HTR-8/SVneo (cell line): ENCODE results near the gene CPNE5.
A peak's percentile ranks its signal among the peaks of the same experiment; 100 is the strongest.
"Not testable (repeated sequence)": the region's sequence is repeated elsewhere in the genome, so short reads cannot be mapped to it uniquely, and the experiment has no call there.

Source experiments
- DNase-seq: peaks from one replicate; pipeline ENCODE4 v3.0.0; 2011; ENCODE audit warnings: low spot score, mixed read lengths; ENCODE audit not compliant: insufficient read length
- FAIRE-seq: peaks from 2 replicates; lab custom pipeline; 2011; peaks lifted over from hg19 to GRCh38; lab: Jason Lieb, UNC

CPNE5 gene

DNA sequence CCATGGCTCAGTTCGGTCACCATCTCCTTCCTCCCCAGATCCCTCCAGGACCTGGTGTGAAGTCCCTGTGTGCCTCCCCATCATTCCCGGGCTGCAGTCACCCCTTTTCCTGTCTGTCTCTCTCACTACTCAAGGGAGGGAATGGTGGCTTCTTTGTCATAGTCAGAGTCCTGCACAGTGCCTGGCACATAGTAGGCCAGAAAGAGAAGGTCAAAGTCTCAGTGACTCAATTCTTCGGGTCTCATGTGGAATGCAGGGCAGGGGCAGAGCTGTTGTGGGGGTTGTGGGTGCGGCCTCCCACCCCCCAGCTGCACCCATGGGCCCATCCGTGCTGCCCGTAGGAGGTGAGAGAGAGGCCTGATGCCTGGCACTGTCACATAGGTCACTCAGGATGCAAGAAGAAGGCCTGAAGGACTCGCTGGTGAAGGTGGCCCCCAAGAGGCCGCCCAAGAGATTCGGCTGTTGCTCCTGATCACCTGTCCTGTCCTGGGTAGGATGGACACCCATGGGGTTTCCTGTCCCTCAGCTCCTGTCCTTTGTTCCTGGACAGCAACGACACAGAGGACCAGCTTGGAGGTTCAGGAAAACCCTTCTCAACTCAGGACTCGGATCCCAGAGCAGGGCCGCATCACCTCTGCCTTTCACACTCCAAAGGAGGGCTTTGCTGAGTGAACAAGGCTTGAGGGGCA is 107.5 kb downstream of the CPNE5 start:
- FAIRE-seq (no peak), DNase-seq (no peak)

DNA sequence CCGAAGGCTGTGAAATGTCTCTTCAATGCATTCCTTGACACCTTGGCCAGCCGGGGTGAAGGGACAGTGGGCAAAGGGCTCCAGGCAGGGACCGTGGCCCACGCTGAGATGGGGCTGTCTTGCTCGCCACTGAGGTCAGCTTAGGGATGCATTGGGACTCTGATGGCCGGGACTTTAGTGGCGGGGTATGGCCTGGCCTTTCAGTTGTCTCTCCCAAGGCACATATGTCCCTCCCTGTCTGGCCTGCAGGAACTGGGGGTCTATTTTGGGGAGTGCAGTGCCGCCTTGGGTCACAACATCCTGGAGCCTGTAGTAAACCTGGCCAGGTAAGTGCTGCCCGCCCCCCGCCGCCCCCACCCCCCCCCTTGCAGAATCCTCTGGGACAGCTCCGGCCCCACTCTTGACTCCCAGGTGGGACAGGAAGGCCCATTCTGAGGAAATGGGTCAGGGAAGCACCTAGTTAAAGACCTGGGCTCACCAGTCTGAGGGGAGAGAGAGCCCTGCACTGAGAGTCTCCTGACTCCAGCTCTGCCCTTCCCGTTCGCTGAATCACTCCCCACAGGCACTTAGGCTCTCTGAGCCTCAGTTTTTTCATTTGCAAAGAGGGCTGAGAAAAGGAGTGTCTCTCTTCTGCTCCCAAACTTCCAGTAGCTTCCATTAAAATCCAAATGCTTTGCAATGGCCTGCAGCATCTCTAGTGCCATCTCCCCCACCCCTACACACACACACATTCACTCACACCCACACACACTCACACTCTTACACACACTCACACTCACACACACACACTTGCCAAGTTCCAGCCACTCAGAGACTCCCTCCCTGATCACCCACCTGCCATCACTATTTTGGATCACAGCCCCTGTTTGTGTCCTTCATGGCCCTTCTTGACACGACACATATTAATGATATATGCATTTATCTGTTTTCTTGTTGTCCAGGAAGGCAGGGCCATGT is 108.5 kb downstream of the CPNE5 start:
- DNase-seq: no peak
- no peak for FAIRE-seq

DNA sequence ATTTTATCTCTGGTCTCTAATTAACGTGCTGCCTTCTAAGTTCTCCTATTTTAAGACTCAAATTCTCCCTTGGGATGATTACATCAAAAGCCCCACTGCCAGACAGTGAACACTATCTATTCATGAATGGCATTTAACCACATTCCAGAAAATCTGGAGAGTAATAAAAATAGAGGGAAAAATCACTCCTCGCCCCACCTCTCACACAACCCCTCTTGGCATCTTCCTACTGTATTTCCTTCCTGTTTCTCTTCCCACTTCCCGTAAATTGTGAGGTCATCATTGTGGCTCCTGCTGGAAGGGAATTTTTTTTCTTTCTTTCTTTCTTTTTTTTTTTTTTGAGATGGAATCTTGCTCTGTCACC is 110.1 kb downstream of the CPNE5 start:
- FAIRE-seq (no peak), DNase-seq (peak; percentile 25)

DNA sequence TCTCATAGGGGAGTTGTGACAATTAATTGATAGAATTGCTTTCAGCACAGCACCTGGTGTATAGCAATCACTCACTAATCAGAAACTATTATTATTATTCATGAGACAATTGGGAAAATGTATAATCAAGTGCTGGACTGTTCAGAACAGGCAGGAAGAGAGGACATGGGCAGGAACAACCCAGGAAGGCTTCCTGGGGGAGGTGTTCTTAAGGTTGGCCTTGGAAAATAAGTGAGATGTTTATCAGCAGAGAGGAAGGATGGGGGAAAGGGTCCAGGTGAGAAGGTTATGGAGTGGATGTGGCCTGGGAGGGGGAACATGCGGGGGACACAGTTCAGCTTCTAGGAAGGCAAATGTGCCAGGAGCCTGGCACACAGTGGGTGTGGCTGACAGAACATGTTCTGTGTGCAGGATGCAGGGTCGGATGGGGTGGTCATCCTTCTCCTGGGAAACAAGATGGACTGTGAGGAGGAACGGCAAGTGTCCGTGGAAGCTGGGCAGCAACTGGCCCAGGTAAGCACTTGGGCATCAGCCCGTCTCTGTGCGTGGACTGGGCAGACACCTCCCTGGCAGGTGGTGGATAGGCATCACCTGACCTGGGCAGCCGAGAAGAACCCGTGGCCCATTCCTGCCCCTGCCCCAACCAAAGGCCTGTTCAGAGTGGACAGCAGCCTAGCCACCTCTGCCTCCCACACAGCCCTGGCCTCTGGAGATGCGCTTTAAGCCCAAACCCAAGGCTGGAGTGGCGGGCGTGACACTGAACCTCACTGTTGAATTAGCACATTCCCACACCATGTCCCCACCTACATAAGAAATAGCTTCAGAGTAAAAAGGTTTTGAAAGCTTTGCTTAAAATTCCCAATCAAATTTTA is 110.7 kb downstream of the CPNE5 start:
- DNase-seq: no peak
- no peak for FAIRE-seq

DNA sequence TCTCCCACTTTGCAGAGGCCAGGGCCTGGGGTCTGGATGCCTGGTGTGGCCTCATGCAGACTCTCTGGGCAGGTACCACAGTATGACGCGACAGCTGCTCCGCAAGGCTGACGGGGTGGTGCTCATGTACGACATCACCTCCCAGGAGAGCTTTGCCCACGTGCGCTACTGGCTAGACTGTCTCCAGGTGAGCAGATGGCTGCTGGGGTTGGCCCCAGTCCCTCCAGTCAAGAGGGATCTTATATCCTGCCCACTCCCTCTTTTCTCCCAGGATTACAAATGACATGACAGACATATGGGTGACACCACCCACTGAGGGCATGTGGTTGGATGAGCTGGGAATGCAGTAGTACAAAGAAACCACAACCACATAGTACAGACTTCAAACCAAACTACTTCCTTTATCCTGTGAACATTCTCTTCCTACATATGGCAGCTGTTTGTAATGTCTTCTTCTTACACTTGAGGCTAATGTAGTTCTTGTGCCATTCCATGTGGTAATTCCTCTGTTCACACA is 111.7 kb downstream of the CPNE5 start:
- FAIRE-seq (no peak), DNase-seq (no peak)

DNA sequence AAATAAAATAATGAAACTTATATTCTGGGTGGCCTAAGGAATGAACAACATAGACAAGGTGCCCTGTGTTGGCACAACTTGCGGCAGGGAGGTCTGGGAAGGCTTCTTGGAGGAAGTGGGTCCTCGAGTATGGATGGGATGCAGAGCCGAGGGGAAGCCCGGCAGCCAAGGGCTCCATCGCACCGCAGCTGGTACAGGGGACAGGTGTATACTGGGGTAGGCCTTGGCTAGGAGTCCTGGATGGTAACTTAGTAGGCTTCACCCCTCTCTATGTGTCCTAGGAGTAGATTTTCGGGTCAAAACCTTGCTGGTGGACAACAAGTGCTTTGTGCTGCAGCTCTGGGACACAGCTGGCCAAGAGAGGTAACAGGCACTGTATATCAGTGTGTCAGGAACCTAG is 113.7 kb downstream of the CPNE5 start:
- no peak for DNase-seq
- FAIRE-seq: no peak

DNA sequence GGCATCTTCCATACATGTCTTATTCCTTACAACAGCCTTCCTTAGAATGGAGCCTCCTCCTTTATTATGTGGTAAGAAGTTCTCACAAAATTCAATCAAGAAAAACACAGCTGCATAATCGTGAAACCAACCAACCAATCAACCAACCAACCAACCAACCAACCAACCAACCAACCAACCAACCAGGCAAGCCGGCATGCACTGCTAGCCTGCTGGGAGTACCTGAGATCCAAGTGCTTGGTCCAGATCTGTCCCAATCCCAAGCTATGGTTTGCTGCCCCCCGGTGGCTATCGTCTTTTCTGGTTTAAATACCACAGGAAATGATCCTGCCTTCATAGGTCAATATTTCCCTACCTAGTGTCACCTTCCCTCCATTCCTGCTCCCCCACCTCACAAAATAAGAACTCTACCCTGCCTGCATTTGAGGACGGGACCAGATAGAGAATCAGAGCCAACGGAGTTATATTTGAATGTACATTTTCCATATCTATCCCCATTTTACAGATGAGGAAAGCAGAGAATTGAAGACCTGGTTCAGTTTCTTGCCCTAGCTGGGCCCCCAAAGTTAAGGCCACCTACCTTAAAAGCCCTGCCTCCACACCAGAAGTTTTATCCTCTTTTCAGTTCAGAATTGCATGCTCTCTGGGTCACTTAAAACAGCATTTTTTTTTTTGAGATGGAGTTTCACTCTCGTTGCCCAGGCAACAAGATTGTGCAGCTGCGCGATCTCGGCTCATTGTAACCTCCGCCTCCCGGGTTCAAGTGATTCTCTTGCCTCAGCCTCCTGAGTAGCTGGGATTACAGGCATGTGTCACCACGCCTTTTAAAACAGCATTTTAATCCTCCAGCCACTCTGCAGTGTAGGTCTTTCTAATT is 114.5 kb downstream of the CPNE5 start:
- DNase-seq: peak; percentile 83
- FAIRE-seq: peak; percentile 63

DNA sequence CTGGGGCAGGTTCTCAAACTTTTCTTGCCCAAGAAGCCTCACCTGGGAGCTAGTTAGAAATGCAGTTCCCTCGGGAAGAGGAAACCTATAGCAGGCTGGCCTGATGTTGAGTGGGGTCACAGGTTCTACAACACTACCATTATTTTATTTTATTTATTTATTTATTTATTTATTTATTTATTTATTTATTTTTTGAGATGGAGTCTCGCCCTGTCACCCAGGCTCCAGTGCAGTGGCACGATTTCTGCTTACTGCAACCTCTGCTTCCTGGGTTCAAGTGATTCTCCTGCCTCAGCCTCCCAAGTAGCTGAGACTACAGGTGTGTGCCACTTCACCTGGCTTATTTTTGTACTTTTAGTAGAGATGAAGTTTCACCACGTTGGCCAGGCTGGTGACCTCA is 115.3 kb downstream of the CPNE5 start:
- not testable (repeated sequence) for DNase-seq, FAIRE-seq

DNA sequence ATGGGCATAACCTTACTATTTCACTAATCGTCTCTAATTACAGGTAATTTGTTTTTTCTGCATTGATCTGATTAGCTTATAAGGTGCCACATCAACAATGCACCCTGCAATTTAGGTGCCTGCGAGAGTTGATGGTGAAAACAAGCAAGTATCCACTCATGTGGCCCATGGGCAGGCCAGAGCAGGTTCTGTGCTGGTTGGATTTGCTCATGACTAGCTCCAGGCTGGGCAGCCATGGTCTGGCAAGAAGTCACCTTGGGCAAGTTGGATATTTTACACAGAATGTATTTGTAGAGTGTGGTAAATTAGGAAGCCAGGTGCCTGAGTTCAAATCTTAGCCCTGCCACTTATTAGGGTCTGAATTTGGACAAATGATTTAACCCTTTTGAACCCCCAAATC is 116.4 kb downstream of the CPNE5 start:
- DNase-seq (no peak), FAIRE-seq (no peak)

DNA sequence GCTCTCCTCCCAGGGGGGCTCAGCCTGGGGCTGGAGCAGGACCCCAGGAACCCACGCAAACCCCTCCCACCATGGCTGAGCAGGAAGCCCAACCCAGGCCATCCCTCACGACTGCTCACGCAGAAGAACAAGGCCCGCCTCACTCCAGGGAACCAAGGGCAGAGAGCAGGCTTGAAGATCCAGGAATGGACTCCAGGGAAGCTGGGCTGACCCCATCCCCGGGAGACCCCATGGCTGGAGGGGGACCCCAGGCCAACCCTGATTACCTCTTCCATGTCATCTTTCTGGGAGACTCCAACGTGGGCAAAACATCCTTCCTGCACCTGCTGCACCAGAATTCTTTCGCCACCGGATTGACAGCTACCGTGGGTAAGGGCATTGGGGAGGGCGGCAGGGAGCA is 116.9 kb downstream of the CPNE5 start:
- DNase-seq (no peak), FAIRE-seq (no peak)

DNA sequence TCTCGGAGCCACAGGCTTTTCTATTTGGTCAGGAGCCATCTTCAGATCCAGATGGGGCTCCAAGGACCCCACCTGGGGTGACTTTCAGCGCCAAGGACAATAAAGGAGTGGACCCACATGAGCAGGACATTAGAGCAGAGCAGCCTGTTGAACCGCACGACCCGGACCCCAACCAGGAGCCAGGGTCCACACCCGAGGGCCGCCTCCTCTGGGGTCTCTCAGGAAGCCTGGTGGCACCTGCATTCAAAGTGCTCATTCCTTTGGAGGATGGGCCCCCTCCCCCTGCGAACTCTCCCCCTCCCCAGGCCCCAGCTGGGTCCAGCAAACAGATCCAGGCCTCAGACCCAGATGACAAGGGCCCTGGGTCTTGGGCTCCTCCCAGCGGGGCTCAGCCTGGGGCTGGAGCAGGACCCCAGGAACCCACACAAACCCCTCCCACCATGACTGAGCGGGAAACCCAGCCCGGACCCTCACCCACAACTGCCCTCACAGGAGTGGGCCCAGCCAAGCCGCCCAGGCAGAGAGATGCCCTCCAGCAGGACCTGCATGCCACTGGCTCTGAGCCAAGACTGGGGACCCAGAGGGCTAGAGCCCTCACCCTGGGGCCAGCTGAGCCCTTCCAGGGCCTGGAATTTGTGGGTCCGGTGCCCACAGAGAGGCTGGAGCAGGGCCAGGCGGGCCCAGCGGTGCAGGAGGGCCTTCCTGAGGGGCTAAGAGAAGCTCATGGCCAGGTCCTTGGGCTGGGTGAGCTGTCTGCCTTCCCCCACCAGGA is 117.7 kb downstream of the CPNE5 start:
- FAIRE-seq (no peak), DNase-seq (no peak)

DNA sequence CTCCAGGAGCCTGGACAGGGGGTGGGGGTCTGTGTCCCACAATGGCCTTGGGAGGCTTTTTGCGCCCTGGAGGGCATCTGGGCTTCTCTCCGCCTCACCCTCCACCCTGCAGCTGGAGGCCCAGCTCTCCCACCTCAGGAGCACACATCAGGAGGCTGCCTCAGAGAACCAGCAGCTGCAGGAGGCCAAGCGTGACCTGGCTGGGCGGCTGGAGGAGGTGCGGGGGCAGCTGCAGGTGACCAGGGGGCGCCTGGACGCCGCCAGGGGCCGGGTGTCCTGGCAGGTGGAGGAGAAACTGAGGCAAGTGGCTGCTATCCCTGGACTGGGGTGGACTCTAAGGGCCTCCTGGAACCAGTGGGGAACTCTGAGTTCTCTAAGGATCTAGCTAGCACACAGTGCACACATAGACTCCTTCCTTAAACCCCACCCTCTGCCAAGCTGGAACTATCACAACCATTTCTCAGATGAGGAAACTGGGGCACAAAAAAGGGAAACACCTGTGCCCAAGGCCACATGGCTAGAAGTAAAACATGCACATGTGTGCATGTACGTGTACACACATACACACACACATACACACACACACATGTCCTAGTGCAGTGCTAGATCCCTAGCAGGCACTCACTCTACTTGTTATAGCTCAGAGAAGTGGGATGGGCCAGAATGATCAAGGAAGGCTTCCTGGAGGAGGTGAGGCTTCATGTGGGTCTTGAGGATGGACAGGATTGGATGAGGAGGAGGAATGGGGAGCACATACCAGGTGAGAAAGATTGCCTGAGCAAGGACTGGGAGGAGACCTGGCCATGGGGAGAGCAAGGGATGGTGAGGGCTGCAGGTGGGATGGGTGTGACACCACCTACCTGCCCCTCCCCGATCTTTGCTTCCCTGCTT is 118.7 kb downstream of the CPNE5 start:
- peak; percentile 90 for FAIRE-seq
- no peak for DNase-seq

DNA sequence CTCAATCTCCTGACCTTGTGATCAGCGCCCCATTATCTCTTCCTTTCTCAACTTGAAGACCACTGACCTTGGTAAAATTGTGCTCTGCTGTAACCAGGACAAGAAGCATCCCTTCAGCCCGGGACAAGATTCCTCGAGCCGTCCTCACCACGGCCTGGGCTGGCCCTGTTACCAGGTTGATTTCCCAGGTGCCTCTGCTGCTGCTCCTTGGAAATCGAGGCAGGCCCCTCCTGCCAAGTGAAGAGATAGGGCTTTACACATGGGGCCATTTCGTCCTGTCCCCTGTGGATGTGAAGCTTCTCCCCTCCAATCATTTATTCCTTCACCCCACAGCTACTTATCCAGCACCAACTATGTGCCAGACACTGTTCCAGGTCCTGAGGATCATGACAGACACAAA is 120.1 kb downstream of the CPNE5 start:
- FAIRE-seq (no peak), DNase-seq (no peak)

DNA sequence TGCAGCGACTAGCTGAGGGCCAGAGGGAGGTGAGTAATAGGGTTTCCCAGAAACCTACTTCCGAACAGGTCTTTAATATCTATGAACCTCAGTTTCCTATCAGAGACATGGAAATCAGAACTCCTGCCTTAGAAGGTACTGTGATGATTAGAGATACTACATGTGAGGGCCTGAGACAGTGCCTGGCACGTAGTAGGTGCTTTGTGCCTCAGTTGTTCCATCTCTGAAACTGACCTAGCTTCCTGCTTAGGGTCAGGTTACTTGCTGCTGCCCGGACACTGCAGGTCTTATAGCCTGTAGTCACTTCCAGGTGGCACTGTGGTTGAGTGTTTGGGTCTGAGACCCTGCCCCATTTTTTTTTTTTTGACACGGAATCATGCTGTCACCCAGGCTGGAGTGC is 120.7 kb downstream of the CPNE5 start:
- DNase-seq: no peak

DNA sequence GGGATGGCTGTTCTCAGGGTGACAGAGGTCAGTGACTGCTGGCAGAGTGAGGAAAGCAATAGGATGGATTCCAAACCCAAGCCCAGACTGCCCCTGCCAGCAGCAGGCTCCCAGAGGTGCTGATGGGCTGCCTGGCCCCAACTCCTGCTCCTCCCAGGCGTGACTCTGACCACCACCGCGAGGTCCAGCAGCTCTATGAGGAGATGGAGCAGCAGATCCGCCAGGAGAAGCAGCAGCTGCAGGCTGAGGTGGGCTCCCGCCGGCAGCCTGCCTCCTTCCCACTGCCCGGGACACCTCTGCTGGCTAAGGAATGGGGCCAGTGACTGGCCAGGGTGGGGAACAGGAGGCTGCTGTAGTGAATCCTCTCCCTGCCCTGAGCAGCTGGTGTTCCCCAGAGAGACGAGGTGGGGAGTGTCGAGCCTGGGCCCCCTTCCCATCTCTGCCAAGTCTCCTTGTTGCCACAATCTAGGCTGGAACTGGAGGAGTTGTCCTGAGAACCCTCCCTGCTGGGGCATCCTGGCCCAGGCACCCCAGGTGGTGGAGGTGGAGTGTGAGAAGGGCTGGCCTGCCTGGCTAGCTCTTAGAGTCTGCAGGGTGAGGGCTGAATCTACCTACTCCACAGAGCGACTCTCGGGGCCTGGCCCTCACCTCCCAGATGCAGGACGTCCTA is 121.2 kb downstream of the CPNE5 start:
- FAIRE-seq (no peak), DNase-seq (no peak)

More for the DNA sequence above, 120.7 kb downstream of the CPNE5 start:
- FAIRE-seq: no peak

DNA sequence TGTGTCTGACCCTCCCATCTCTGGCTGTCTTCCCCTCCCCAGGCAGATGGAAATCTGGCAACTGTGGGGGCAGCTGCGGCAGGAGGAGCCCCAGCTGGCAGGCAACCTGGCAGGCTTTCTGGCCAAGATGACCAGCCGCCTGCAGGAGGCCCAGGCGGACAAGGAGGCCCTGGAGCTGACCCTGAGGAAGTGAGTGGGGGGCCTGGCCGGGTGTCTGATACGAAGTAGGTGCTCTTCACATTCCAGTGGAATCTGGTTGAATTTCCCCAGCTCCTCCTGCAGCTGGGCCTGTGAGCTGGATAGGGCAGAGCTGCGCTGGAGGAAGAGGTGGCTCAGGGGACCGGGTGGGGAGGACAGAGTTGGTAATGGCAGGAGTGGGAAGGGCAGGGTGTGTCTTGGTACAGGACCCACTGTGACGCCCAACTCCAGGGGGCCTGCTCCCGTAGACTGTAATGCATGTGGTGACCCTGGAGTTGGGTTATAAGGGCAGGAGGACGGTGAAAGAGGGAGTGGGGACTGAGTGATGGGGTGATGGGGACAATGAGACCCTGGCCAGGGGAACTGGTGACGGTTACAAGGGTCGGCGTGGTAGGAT is 121.9 kb downstream of the CPNE5 start:
- FAIRE-seq (no peak), DNase-seq (no peak)
